ENCODE results near the gene SLC51A. TPM values are rescaled to one million over a fixed set of nuclear protein-coding genes. Genes with fewer than 3 reads are reported as not detected.

The SLC51A gene
- total RNA-seq, 2 donors from 2014 or later = not detected

Other genes with a start within 250 kb of the SLC51A start
- 100 to 1,000 TPM; 396 to 546 TPM for gene TFRC, start 134.4 kb upstream of the SLC51A start, total RNA-seq
- gene ZDHHC19, start 5.1 kb upstream of the SLC51A start, total RNA-seq = not detected
- gene PCYT1A, start 71.2 kb downstream of the SLC51A start, total RNA-seq = 10 to 100 TPM; 28.1 to 40.3 TPM
- gene DYNLT2B, start 101.7 kb downstream of the SLC51A start, total RNA-seq = 10 to 100 TPM in 1 of 2 donors, 1 to 10 TPM in 1; 7.4 to 13.1 TPM
- under 1 TPM in 1 of 2 donors, not detected in 1; 0.20 TPM for gene TM4SF19, start 121.9 kb downstream of the SLC51A start, total RNA-seq
- 100 to 1,000 TPM in 1 of 2 donors, 10 to 100 TPM in 1; 78.1 to 101 TPM for gene UBXN7, start 215.9 kb downstream of the SLC51A start, total RNA-seq